Bronchial epithelial cell (primary cell): ENCODE measurements around the gene SCYL2. TPM values are rescaled to one million over a fixed set of nuclear protein-coding genes. Genes with fewer than 3 reads are reported as not detected.
"Not testable (repeated sequence)": the region's sequence is repeated elsewhere in the genome, so short reads cannot be mapped to it uniquely, and the experiment has no call there.

ENCODE experiments used
- DNase-seq: peaks from one replicate; pipeline ENCODE4 v3.0.0-alpha.2; 2010; ENCODE audit warnings: low read depth
- FAIRE-seq: peaks from 2 replicates; lab custom pipeline; 2011; peaks lifted over from hg19 to GRCh38; lab: Jason Lieb, UNC
- H3K27me3 ChIP-seq: 2 replicates; pipeline ENCODE4 v1.5.1; 2011; ENCODE audit warnings: low read length; ENCODE audit not compliant: control insufficient read depth, insufficient read depth
- H3K36me3 ChIP-seq: 2 replicates; pipeline ENCODE4 v1.5.1; 2011; ENCODE audit warnings: low read length; ENCODE audit not compliant: control insufficient read depth, insufficient read depth
- H3K4me3 ChIP-seq: 2 replicates; pipeline ENCODE4 v1.5.1; 2011; ENCODE audit warnings: mild to moderate bottlenecking, low read depth, low read length, control low read depth
- CTCF ChIP-seq: IDR thresholded peaks from 2 replicates; pipeline ENCODE4 v1.5.1; 2011; ENCODE audit warnings: mild to moderate bottlenecking, moderate library complexity, low read length, control low read depth, inconsistent platforms; ENCODE audit not compliant: insufficient read depth, severe bottlenecking
- total RNA-seq: library from RNA; depleted of rRNA; stranded (reverse); fragments of >200 nt; gene quantifications from 2 replicates; pipeline ENCODE4 v1.2.1, GENCODE V29; 2014

The SCYL2 gene
- total RNA-seq, 1 donor from 2014 or later = 29.5 TPM

- peaks cover 1% of the 10 kb centered on the region for H3K36me3 ChIP-seq
- no peak overlapping the region for H3K4me3 ChIP-seq
- FAIRE-seq (no peak), DNase-seq (peak; percentile 21)
- no peaks in the 10 kb centered on the region for H3K27me3 ChIP-seq
- no peak for TF ChIP-seq CTCF
Measured at GRCh38 chr12:100295764-100296555, 29.0 kb downstream of the SCYL2 start.

GRCh38 chr12:100302081-100302480 is 35.1 kb downstream of the SCYL2 start:
- H3K4me3 ChIP-seq = no peak overlapping the region
- no peak for FAIRE-seq

GRCh38 chr12:100303831-100304230 is 36.9 kb downstream of the SCYL2 start:
- Histone ChIP-seq H3K4me3 (no peak overlapping the region), H3K27me3 (no peaks in the 10 kb centered on the region), H3K36me3 (peaks cover 7% of the 10 kb centered on the region)
- TF ChIP-seq CTCF = no peak
- FAIRE-seq (no peak), DNase-seq (no peak)

More at GRCh38 chr12:100302081-100302480, 35.1 kb downstream of the SCYL2 start:
- no peak for DNase-seq
- peaks cover 7% of the 10 kb centered on the region for H3K36me3 ChIP-seq
- no peaks in the 10 kb centered on the region for H3K27me3 ChIP-seq
- TF ChIP-seq CTCF = no peak

GRCh38 chr12:100304334-100304733 is 37.4 kb downstream of the SCYL2 start:
- not testable (repeated sequence) for FAIRE-seq

GRCh38 chr12:100308138-100308537 is 41.2 kb downstream of the SCYL2 start:
- H3K4me3 ChIP-seq, FAIRE-seq, DNase-seq, H3K27me3 ChIP-seq, H3K36me3 ChIP-seq: not testable (repeated sequence)

More at GRCh38 chr12:100304334-100304733, 37.4 kb downstream of the SCYL2 start:
- DNase-seq, H3K27me3 ChIP-seq, H3K36me3 ChIP-seq, H3K4me3 ChIP-seq: not testable (repeated sequence)

GRCh38 chr12:100311317-100311716 is 44.3 kb downstream of the SCYL2 start:
- H3K36me3 ChIP-seq = peaks cover 7% of the 10 kb centered on the region
- FAIRE-seq = no peak

More at GRCh38 chr12:100311317-100311716, 44.3 kb downstream of the SCYL2 start:
- TF ChIP-seq CTCF = no peak
- Histone ChIP-seq H3K4me3 (no peak overlapping the region), H3K27me3 (no peaks in the 10 kb centered on the region)
- no peak for DNase-seq
